Coronary artery (tissue), 2 donors: Measurements from ENCODE around the gene ERFL.

Experiments
- DNase-seq: peaks from one replicate; pipeline ENCODE4 v3.0.0-alpha.2; 2017; ENCODE audit warnings: low spot score
- H3K27ac ChIP-seq, 2 donors: fragments of 200-600 bp; sonication (generic); one replicate each; pipeline ENCODE4 v1.5.1; 2016 to 2019
- H3K4me3 ChIP-seq: fragments of 200-600 bp; sonication (generic); 2 replicates; pipeline ENCODE4 v1.5.1; 2016; ENCODE audit warnings: mild to moderate bottlenecking, moderate library complexity
- TF ChIP-seq, protein P1 (sequence below): fragments of 200-600 bp; sonication (generic); IDR thresholded peaks from one replicate; pipeline ENCODE4 v1.5.1; 2019; ENCODE audit warnings: antibody characterized with exemption

ERFL gene

DNA sequence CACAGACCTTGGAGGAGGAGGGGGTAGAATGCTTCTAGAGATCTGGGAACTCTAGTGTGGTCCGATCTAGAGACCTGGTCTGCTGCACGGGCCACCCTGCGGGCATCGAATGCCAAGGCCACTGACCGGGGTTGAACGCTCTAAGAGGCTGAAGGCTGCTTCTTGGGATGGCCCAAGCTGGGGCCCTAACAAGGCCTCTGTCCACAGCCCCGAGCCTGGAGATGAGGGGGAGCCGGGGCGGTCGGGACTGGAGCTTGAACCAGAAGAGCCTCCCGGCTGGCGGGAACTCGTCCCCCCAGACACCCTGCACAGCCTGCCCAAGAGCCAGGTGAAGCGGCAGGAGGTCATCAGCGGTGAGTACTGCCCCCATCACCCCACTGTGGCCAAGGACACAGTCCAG is 30.0 kb downstream of the ERFL start:
- Histone ChIP-seq H3K27ac (no peak overlapping the region), H3K4me3 (no peak overlapping the region)
- no peak for DNase-seq
- TF ChIP-seq, protein P1, sequence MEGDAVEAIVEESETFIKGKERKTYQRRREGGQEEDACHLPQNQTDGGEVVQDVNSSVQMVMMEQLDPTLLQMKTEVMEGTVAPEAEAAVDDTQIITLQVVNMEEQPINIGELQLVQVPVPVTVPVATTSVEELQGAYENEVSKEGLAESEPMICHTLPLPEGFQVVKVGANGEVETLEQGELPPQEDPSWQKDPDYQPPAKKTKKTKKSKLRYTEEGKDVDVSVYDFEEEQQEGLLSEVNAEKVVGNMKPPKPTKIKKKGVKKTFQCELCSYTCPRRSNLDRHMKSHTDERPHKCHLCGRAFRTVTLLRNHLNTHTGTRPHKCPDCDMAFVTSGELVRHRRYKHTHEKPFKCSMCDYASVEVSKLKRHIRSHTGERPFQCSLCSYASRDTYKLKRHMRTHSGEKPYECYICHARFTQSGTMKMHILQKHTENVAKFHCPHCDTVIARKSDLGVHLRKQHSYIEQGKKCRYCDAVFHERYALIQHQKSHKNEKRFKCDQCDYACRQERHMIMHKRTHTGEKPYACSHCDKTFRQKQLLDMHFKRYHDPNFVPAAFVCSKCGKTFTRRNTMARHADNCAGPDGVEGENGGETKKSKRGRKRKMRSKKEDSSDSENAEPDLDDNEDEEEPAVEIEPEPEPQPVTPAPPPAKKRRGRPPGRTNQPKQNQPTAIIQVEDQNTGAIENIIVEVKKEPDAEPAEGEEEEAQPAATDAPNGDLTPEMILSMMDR: no peak

DNA sequence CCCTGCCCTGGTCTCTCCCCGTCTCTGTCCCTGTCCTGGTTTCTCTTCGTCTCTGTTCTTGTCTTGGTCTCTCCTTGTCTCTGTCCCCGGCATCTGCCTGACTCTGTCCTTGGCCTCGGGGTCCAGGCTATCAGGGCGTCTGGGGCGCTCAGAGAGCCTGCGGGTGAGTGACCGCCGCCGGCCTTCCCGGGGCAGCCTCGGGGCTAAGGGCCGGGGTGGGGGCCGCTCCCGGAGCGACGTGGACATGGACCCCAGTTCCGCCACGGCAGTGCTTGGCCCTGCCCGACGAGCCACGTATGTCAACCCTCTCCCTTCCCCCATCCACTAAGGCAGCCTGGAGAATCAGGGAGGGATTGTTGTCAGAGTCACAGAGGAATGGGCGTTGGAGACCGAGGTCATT is 30.4 kb downstream of the ERFL start:
- Histone ChIP-seq H3K27ac (no peak overlapping the region), H3K4me3 (no peak overlapping the region)
- TF ChIP-seq, protein P1: no peak
- DNase-seq: no peak

DNA sequence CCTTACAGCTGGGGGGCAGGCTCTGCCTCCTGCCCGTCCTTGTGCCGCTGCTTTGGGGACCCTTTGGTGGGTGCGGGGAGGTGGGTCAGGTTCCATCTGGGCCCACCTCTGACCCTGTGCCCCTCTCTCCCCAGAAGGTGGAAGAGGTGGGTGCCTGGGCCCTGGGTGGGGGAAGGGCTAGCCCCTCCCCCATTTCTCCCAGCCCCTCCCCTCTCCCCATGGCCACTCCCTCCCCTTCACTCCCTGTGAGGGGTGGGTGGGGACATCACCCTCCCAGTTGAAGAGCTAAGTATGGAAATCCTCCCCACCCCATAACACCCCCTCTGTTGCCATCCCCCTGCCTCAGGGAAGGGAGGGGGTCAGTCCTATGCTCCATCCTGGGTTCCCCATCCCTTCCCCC is 31.1 kb downstream of the ERFL start:
- no peak for DNase-seq
- H3K4me3 ChIP-seq: no peak overlapping the region
- TF ChIP-seq, protein P1: no peak
- H3K27ac ChIP-seq: no peak overlapping the region

DNA sequence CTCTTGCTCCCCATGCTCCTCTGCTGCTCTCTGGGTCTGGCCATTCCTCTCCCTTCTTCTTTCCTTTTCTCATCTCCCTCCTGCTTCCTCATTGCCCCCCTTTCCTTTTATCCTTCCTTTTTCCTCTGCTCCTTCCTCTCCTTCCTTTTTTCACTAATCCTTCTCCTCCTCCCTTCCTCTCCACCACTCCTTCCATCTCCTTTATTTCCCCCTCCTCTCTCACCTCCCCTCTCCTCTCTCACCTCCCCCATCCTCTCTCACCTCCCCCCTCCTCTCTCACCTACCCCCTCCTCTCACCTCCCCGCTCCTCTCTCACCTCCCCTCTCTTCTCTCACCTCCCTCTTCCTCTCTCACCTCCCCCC is 31.7 kb downstream of the ERFL start:
- H3K4me3 ChIP-seq: no peak overlapping the region
- TF ChIP-seq, protein P1: no peak
- H3K27ac ChIP-seq: no peak overlapping the region
- no peak for DNase-seq

DNA sequence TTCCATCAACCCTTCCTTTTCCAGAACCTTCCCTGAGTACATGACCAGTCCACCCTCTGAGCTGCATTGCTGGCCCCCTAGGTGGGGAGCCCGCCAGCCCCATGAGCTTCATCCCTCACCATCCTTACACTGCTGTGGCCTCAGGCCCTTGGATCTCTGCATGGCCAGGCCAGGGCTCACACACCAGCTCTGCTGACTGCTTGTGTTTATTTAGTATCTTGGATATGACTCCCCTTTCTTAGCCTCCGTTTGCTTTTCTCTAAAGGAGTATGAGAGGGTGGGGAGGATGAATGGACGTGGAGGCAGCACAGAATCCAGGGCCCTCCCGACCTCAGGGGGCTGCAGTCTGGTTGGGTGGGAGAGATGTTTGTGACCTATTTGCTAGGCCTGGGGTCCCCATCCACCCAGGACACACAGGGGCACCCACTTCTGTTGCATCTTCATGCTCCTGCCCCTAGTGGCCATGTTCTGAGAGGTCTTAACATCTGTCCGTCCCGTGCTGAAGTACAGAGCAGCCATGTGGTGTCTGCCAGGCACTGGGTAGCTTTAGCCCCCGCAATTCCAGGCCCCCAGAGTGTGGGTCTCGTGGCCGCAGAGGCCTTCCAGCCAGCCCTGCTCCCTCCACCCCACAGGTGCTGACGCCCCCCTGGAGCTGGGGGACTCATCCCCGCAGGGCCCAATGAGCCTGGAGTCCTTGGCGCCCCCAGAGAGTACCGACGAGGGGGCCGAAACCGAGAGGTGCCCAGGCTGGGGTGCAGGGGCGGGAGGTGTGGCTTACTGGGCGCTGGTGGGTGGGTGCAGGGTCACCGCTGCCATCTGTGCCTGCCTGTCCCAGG is 32.3 kb downstream of the ERFL start:
- no peak for DNase-seq
- TF ChIP-seq, protein P1: no peak
- no peak overlapping the region for H3K4me3 ChIP-seq
- H3K27ac ChIP-seq: no peak overlapping the region

DNA sequence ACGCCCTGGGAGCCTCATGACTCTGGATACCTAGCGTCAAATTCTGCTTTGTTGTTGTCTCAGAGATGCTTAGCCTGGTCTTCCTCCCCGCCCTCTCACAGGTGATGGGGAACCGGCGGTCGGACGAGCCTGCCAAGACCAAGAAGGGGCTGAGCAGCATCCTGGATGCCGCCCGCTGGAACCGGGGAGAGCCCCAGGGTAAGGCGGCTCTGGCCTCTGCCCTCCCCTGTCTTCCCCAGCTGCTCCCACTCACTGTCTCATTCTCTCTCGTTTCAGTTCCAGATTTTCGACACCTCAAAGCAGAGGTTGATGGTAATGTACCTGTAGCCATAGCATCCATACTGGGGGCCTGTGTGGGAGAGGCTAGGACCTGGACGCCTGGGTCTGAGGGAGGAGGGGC is 33.9 kb downstream of the ERFL start:
- TF ChIP-seq, protein P1: no peak
- H3K4me3 ChIP-seq: no peak overlapping the region
- DNase-seq: no peak
- H3K27ac ChIP-seq: no peak overlapping the region

DNA sequence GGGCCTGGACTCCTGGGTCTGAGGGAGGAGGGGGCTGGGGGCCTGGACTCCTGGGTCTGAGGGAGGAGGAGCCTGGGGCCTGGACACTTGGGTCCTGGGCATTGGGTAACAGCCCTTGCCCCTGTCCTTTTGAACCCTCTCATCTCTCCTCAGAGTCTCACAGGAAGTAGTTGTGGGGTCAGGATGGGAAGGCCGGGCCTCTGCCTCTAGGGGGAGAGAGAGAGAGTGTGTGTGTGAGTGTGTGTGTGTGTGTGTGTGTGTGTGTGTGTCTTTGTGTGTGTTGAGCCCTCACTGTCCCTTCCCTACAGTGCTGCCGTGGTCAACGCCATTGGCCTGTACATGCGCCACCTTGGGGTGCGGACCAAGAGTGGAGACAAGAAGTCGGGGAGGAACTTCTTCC is 34.4 kb downstream of the ERFL start:
- H3K4me3 ChIP-seq: no peak overlapping the region
- TF ChIP-seq, protein P1: no peak
- no peak for DNase-seq
- no peak overlapping the region for H3K27ac ChIP-seq
